Activated CD4-positive, alpha-beta T cell treated with anti-CD3 and anti-CD28 coated beads, Interleukin-2, Interleukin-4, amounts not matched to agents 100 ng/mL and 50 ng/mL, durations not matched to agents 16 hours and 8 hours (primary cell): ENCODE results near the gene PEDS1.
"Not testable (repeated sequence)": the region's sequence is repeated elsewhere in the genome, so short reads cannot be mapped to it uniquely, and the experiment has no call there.

Experiments used
- DNase-seq: peaks from one replicate; pipeline ENCODE4 v3.0.0-alpha.2; 2020; ENCODE audit warnings: low spot score

The PEDS1 gene

DNA sequence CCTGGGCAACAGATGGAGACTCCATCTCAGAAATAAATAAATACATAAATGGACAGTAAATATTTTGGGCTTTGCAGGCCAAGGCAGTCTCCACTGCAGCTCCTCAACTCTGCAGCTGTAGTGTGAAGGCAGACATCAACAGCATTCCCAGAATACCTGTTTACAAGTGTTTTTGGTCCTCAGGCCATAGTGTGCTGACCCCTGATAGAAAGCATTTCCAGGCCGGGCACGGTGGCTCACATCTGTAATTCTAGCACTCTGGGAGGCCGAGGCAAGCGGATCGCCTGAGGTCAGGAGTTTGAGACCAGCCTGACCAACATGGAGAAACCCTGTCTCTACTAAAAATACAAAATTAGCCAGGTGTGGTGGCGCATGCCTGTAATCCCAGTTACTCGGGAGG is 18.4 kb downstream of the PEDS1 start:
- DNase-seq, result not testable (repeated sequence)

DNA sequence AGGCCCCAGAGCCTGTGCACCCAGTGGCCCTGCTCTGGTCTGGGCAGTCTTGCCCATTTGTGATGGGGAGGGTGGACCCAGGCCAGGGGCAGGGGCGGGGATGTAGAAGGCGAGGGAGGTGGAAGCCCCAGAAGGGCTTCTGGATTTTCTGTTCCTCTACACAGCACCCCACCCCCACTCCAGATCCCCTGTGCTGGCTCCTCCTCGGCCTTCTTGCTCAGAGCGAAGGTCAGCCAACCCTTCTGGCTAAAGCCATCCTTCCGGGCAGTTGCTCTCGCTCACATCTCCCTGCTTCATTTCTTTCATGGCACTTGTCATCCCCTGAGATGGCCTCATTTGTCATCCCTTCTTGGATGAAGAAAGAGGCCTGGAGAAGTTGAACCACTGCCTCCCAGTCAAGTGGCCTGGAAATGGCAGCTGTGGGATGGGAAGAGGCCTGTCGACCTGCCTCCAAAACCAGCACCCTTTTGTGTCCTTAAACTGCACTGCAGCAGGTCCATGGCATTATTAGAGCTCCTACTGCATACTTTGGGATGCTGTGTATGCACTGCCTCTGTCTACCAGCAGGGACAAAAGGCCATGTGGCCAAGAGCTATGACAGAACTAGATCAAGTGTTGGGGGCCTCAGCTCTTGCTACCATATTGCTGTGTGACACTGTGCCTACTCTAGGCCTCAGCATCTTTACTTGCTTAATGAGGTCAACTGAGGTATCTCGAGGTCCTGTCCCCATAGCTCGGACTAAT is 19.9 kb downstream of the PEDS1 start:
- DNase-seq, result no peak

DNA sequence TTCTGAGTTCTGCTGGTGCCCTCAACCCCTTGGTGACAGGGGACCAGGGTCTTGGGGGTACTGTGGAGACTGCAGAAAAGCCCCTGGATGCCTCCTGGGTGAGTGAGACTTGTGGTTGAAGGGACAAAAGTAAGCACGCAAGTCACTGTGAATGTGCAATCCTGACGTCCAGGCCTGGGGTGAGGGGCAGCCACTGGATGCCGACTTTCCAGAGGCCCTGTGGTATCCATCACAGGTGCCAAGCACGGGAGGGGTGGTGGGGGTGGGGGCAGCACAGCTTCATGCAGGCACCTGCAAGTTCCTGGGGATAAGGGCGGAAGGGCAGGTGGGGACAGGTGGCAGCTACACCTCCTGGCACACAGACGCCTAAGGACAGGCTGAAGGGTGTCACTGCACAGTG is 20.5 kb downstream of the PEDS1 start:
- no peak for DNase-seq

DNA sequence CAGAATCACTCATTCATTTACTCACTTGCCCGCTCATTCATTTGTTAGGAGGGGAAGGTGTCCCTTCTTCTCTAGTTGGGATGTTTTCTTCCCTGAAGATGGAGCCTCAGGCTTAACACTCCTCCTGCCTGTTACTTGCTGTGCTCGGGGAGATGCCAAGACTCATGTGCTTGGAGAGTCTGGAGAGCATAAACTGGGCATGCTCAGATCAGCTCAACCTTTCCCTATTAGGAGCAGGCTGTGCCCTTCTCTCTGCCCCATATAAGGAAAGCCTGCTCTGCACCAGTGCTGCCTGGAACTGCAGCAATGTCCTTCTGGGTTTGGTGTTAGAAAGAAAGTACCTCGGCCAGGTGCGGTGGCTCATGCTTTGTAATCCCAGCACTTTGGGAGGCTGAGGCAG is 22.5 kb downstream of the PEDS1 start:
- DNase-seq, result no peak

DNA sequence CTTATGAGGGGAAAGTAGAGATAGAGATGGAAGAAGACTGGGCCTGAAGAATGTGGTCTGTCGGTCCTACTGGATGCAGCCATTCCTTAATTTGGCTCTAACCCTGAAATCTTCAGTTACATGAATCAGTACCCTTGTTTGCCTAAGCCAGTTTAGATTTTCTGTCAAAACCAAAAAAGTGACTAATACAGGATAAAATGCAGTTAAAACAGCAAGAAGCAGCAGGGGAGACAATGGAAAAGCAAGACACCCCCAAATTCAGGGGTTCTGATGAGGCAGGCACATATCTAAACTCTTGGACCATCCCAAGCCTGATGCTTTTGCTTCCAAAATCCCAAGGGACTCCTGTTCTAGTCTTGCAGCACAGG is 23.2 kb downstream of the PEDS1 start:
- DNase-seq, result no peak

DNA sequence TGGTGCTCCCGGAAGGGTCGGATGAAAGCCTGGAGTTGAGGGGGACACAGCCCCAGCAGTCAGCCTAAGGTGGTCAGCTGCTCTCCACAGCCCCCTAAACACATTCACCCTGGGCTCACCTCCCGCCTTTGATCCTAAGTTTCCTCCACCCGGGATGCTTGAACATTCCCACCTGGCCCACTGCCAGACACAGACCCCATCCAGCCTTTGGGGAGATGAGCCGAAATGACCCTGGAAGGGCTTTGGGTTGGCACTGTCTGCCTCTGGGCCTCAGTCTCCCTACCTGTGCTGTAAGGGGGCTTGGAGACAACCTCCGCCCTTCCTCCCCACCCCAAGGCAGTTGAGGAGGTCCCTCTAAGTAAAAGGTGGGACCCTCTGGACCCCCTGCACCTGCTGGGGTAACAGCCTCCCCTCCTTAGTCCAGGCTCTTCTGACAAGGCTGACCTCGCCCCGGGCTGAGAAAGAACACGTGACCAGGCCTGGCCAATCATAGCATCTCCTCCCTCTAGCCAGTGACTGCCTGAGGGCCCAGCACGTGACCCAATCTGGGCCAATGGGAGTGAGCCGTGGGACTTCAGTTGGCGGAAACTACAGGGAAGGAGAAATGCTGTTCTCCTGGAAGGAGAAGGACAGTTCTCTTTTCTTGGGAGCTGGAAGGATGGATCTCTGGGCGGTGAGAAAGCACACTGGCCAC is 23.7 kb downstream of the PEDS1 start:
- DNase-seq, result no peak

DNA sequence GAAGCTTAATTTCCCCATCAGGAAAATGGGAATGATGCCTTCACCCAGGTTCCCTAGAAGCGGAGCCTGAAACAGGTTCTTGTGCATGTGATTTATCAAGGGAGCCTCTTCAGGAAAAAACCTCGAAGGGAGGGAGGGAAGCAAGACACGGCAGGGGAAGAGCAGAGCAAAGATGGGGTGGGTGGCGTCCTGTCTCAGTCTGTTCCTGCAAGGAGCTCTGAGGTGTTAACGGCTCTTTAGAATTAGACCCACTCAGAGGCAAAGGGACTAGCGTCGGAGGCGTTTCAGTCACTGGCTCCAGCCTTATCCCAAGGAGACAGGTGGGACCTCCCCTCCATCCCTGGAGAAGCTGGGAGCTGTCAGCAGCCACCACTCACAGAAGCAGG is 25.0 kb downstream of the PEDS1 start:
- no peak for DNase-seq

DNA sequence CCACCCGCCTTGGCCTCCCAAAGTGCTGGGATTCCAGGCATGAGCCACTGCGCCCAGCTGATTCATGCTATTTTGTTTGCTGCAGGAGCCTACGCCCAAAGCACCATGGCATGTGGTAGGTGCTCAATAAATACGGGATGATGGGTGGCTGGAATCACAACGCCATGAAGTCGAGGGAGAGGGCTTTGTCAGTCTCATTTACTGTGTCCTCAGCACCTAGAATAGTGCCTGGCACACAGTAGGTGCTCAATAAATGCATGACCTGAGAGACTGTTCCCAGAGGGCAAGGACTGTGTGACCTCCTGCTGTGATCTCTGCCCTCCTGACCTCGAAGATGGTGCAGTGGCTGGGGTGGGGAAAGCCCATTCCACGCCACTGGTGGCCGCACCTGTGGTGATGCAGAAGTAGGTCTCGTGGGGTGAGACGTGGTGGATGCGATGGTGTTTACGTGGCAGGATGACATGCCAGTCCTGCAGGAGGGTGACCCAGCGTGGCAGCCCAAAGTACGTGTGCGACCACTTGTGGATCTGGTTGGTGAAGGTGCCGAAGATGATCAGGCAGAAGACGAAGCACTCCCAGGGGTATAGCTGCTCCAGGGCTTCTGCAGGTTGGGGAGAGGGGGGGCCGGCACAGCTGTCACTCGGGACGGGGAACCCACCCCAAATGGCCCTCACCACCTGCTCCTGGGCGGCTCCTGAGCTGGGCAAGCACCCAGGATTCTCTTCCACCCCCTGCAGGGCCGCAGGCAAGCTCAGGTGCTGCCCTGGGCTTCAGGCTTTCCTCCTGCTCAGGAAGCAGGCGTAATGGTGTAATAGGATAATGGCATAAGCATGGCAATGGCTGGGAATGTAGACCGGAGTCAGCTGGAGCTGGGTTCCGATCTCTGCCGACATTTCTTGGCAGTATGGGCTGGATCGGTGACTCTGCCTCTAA is 25.7 kb downstream of the PEDS1 start:
- no peak for DNase-seq

DNA sequence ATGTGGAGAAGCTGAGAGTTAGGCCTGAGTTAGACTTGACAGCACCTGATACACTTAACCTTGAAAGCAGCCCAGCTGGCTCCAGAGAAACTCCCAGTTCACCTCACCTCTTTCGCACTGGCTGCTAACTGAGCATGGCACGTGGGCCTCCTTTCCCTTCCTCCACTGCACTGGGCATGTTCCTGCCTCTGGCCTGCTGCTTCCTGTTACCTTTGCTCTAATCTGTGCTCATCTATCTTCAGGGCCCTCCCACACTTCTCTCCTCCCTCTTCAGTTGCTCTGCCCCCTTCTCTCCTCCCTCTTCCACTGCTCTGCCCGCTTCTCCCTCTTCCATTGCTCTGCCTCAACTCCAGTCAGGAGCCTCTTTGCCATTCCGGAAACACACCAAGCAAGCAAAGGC is 26.9 kb downstream of the PEDS1 start:
- DNase-seq, result no peak

DNA sequence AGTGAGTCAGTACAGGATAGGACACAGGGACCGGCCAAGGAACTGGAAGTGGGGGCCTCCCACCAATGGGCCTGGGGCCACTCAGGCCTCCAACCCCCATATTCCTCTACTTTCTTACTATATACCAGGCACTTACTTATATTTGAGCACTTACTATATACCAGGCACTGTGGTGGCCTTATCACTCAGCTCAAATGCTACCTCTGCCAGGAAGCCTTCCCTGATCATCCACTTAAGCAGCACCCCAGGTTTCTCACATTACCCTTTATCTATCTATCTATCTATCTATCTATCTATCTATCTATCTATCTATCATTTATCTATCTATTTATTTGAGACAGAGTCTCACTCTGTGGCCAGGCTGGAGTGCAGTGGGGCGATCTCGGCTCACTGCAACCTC is 28.2 kb downstream of the PEDS1 start:
- no peak for DNase-seq

DNA sequence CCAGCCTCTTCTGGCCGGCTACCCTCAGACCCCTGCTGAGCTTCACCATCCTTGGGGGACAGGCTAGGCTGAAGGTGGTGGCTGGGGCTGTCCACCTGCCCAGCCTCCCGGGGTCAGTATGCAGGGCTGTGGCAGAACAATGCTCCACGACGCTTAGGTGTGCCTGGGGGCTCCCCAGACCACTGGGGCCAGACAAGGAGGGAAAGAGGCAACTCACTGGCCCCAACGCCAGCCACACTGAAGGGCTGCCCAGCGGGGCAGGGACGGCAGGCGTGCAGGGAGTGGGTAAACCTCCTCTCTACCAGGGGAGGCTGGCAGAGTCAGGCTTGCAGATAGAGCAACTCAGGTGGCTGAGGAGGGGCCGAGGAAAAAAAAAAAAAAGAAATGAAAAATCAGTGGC is 29.0 kb downstream of the PEDS1 start:
- DNase-seq, result no peak

DNA sequence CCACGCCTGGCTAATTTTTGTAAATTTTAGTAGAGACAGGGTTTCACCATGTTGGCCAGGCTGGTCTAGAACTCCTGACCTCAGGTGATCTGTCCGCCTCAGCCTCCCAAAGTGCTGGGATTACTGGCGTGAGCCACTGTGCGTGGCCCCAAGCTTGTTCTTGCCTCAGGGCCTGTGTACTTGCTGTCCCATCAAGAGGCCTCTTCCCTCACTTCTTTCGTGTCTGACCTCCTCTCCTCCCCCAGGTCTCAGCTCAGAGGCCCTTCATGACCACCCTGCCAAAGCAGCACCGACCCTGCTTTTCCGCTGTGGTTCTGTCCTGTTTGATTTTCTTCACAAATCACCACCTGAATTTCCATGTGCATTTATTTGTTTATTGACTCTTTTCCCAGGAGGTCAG is 30.1 kb downstream of the PEDS1 start:
- DNase-seq, result no peak

DNA sequence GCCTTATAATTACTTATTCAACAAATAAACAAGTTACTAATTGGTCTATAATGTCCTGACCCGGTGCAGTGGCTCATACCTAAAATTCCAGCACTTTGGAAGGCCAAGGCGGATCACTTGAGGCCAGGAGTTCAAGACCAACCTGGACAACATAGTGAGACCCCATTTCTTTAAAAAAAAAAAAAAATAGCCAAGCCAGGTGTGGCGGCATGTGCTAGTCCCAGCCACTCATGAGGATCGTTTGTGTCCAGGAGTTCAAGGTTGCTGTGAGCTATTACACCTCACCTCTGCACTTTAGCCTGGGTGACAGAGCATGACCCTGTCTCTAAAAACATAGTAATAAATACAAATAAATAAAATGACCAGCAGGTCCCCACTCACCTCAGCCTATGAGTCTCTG is 30.8 kb downstream of the PEDS1 start:
- DNase-seq, result no peak

DNA sequence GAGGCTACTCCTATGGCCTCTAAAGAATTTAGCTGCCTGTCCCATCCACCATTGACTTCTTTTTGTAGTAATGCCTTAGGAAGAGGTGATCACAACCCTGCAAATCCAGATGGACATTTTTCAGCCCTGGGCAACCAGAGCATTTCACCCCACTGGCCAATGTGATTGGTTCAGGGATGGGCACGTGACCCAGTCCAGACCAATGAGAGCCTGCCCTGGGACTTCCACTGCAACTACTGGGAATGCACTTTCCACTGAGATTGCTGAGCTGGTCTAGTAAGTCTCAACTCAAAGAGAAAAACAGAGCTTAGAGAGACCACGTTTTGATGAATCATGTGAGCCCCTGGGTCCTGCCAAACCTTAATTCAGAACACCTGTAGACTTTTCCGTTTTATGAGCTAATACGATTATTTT is 31.7 kb downstream of the PEDS1 start:
- no peak for DNase-seq

DNA sequence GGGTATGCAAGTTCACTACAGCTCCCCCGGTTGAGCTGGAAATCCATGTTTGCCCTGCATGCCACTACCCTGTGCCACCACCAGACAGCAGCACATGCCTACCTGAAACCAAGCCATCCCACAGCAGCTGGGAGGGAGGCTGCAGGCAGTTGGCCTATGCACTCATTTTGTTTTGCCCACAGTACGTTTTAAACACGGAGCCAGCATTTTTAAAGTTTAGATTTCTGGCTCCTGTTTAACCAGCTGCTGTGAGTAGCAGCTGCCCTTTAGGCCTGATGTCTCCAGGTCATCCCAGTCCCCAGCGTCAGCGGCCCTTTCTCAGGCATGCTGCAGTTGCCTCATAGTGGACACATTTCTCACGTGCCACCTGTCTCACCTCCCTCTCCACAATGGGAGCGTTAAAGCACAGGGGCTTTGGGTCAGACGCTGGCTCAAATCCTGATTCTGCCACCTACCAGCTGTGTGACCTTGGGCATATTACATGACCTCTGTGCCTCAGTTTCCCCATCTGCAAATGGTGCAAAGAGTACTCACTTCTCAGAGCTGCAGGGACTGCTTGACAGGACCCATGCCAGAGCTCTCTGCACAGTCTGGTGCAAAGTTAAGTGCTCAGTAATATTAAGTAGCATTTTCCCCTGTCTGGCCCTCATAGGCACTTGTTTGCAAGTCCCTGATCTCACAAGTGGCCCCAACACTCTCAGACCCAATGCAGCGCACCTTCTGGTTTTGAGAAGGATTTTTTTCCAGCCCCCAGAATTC is 32.4 kb downstream of the PEDS1 start:
- peak; percentile 57 for DNase-seq

DNA sequence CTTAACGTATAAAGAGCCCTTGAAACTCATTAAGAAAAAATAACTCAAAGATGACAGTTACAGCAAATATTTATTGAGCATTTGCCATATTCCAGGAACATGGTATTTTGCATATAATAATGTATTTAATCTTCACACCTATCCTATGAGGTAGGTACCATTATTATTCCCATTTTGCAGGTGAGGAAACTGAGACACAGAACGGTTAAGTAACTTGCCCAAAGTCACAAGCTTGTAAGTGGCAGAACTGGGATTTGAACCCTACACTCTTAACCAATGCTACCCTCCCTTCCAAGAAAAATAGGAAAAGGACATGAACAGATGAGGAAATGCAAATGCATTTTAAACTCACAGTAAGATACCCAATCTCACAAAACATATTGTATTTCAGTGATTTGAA is 35.3 kb downstream of the PEDS1 start:
- no peak for DNase-seq

DNA sequence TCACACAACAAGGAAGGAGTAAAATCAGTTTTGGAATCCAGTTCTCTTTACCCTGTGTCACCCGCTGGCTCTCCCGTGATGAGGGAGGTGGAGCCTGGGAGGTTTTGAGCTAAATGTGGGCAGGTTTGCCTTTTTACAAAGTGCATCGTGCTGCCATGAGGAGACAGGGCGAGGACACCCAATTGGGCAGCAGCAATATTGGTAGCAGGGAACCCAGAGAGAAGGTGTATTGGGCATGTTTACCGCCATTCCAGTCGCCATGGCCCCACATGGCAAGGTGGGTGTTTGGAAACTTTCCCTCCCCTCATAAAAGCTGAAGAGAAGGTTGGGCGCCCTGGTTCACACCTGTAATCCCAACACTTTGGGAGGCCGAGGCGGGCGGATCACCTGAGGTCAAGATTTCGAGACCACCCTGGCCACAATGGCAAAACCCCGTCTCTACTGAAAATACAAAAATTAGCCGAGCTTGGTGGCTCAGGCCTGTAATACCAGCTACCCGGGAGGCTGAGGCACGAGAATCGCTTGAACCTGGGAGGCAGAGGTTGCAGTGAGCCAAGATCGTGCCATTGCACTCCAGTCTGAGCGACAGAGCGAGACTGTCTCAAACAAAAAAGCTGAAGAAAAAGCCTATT is 37.0 kb downstream of the PEDS1 start:
- no peak for DNase-seq

DNA sequence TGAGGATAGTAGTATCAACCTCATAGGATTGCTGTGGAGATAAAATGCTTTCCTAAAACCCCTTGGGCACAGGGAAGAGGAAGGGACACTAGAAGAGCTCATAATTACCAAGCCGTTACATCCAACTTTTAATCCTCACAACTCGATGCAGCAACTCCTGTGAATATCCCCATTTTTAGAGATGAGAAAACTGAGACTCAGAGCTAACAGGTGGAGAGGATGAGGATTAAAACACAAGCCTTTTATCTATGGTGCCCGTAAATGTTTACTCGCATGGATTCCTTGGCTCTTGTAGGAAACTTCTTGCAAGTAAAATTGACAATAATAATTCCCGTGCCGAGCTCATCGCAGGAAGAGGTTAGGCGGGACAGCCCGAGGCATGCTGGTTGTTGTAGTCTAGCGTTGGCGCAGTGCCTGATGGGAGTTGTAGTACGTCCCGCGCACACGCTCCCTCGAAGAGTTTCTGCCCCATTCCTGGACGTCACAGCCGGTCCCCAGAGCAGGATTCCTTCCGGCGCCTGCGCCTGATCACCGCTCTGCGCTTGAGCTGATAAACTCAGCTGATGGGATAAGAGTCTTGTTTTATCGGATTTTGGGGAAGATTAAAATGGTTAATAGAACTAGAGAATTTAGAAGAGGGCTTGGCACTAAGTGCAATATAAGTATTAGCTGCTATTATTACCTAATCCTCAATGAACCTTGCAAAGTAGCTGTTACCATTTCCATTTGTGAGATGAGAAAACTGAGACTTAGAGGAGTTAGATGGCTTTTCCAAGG is 37.7 kb downstream of the PEDS1 start:
- DNase-seq, result peak; percentile 94

DNA sequence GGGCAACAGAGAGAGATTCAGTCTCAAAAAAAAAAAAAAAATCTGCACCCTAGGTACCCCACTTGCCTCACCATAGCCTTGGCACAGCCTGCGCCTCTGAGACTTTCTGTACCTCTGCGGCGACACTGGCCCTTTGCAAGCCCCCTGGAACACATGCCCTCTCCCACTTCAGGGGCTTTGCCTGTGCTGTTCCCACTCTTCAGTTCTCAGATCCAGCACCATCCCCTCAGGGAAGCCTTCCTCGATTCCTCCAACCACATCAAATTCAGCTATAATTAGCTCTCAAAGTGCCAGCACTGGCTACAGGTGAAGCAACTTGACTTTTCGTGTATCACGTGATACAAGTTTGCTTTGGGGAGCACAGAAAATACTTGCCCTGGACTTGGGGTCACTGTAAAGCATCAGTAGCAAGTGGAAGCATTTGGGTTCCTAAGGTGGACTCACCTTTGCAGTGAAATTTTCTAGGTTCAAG is 38.4 kb downstream of the PEDS1 start:
- no peak for DNase-seq

DNA sequence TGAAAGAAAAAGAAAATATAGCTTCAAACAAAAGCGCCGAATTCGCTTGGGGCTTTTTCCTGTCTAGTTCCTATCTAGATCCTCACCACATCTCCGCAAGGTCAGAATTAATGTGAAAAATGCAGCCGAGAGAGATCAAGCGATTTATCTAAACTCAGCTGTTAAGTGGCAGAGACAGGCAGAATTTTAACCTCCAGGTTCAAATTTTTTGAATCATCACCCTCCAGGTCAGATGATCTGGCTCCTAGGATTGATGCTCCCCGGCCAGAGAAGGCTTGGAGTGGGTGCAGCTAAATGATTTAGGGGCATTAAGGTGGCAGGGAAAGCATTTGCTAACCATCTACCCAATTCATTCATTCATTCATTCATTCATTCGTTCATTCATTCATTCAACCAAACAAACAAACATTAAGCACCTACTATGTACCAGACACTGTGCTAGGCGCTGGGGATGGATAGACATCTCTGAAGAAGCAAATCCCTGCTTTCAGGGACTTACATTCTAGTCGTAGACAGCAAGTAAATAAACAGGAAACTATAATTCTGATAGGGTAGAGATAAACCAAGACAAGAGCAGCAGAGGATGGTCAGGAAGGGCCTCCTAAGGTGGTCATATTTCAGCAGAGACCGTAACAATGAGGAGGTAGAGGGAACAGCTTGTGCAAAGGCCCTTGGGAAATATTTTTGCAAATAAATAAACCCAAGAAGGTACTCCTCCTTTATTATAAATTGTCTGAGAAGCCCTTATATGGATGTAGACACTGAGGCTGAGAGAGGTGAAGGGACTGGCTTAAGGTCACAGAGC is 39.9 kb downstream of the PEDS1 start:
- no peak for DNase-seq
